CD8-positive, alpha-beta memory T cell (primary cell): ENCODE measurements around the gene COG3. TPM values are rescaled to one million over a fixed set of nuclear protein-coding genes. Genes with fewer than 3 reads are reported as not detected.

Source experiments
- polyA plus RNA-seq: library from polyadenylated mRNA; unstranded; fragments of 300-500 nt; fragmentation: Illumina TruSeq; gene quantifications from one replicate; pipeline ENCODE4 v1.2.3, GENCODE V29; 2021
- total RNA-seq, 2 experiments: library from RNA; stranded (reverse); gene quantifications; one replicate each; pipeline ENCODE4 v1.2.3, GENCODE V29; 2021

Gene COG3
- total and polyA plus RNA-seq, 3 experiments from 2014 or later: 19.3 to 31.7 (median 20.2) TPM

Other genes starting within 250 kb of the COG3 start
- 1,000 to 10,000 TPM; 3,313 to 3,378 TPM for gene TPT1, start 123.8 kb upstream of the COG3 start, total RNA-seq
- gene TPT1, start 123.8 kb upstream of the COG3 start, polyA plus RNA-seq: 2,788 TPM
- 10 to 100 TPM; 27.2 to 29.8 TPM for gene SLC25A30, start 46.6 kb upstream of the COG3 start, total RNA-seq
- 1.7 TPM for gene SLC25A30, start 46.6 kb upstream of the COG3 start, polyA plus RNA-seq
- gene ERICH6B, start 150.8 kb downstream of the COG3 start, total RNA-seq: not detected
- not detected for gene ERICH6B, start 150.8 kb downstream of the COG3 start, polyA plus RNA-seq
- not detected for gene CBY2, start 237.4 kb downstream of the COG3 start, total RNA-seq
- gene CBY2, start 237.4 kb downstream of the COG3 start, polyA plus RNA-seq: not detected